DOHH2 (cell line): Measurements from ENCODE around the gene KIF3C.
A peak's percentile ranks its signal among the peaks of the same experiment; 100 is the strongest.

Source experiments
- CTCF ChIP-seq: fragments of 200-600 bp; sonication (generic); IDR thresholded peaks from one replicate; pipeline ENCODE4 v1.5.1; 2014; ENCODE audit warnings: antibody characterized with exemption, mild to moderate bottlenecking, low read depth, low read length; ENCODE audit not compliant: poor library complexity, severe bottlenecking
- EZH2phosphoT487 ChIP-seq: fragments of 200-600 bp; sonication (generic); IDR thresholded peaks from 2 replicates; pipeline ENCODE4 v1.6.1; 2017; ENCODE audit warnings: borderline replicate concordance, mild to moderate bottlenecking, antibody characterized with exemption, low read length, moderate library complexity, mixed read lengths

DNA sequence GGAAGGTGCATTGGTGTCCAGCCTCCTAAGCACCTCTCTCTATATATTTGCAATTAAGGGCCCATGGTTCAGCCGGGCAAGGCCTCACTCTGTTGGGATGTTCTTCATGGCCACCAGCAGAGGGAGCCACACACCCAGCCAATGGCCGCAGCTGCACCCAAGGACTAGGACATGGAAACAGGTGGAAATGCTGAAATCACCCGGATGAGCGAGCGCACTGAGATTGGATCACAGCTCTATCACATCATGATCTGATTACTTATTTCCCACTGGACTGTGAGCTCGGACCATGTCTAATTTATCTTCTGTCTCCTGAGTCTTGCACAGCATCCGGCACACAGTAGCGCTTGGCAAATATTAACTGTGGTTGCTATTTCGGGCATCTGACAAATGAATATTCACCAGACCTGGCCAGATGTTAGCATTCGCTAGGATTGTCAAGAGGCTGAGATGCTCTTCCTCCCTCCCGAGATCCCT is 31.2 kb downstream of the KIF3C start:
- peak; percentile 93 for TF ChIP-seq CTCF
- no peak for TF ChIP-seq EZH2phosphoT487
